H9 (cell line): ENCODE data around the gene MNX1. TPM values are rescaled to one million over a fixed set of nuclear protein-coding genes. Genes with fewer than 3 reads are reported as not detected.

Experiments used
- DNase-seq: peaks from one replicate; pipeline ENCODE4 v3.0.0-alpha.2; 2017
- H2AFZ ChIP-seq: one replicate; pipeline ENCODE4 v1.6.1; 2013; ENCODE audit warnings: mild to moderate bottlenecking, low read length, control low read depth, moderate library complexity
- H2AK5ac ChIP-seq: 2 replicates; pipeline ENCODE4 v1.6.1; 2013; ENCODE audit warnings: low read length, control low read depth, mixed read lengths; ENCODE audit not compliant: insufficient read length
- H2BK120ac ChIP-seq: one replicate; pipeline ENCODE4 v1.6.1; 2013; ENCODE audit warnings: low read depth, mild to moderate bottlenecking, low read length, control low read depth, inconsistent platforms; ENCODE audit not compliant: poor library complexity, severe bottlenecking
- H2BK12ac ChIP-seq: 2 replicates; pipeline ENCODE4 v1.6.1; 2013; ENCODE audit warnings: low read length, control low read depth, mixed read lengths, low read depth; ENCODE audit not compliant: insufficient read length
- H2BK15ac ChIP-seq: 2 replicates; pipeline ENCODE4 v1.6.1; 2013; ENCODE audit warnings: low read depth, low read length, control low read depth
- H2BK20ac ChIP-seq: one replicate; pipeline ENCODE4 v1.6.1; 2013; ENCODE audit warnings: low read depth, mild to moderate bottlenecking, low read length, control low read depth, inconsistent platforms; ENCODE audit not compliant: poor library complexity, severe bottlenecking
- H2BK5ac ChIP-seq: 2 replicates; pipeline ENCODE4 v1.6.1; 2013; ENCODE audit warnings: low read length, control low read depth, mixed read lengths; ENCODE audit not compliant: insufficient read length
- H3K14ac ChIP-seq: 2 replicates; pipeline ENCODE4 v1.6.1; 2013; ENCODE audit warnings: low read length, control low read depth; ENCODE audit not compliant: insufficient read depth
- H3K18ac ChIP-seq: 2 replicates; pipeline ENCODE4 v1.6.1; 2013; ENCODE audit warnings: low read depth, mild to moderate bottlenecking, mixed read lengths, low read length, control low read depth; ENCODE audit not compliant: insufficient read length
- H3K23ac ChIP-seq: 2 replicates; pipeline ENCODE4 v1.6.1; 2013; ENCODE audit warnings: low read length, control low read depth, mixed read lengths, low read depth; ENCODE audit not compliant: insufficient read length
- H3K23me2 ChIP-seq: 2 replicates; pipeline ENCODE4 v1.6.1; 2013; ENCODE audit warnings: low read depth, mild to moderate bottlenecking, mixed read lengths, low read length, control low read depth; ENCODE audit not compliant: insufficient read length, poor library complexity, severe bottlenecking
- H3K27ac ChIP-seq: 2 replicates; pipeline ENCODE4 v1.5.1; 2013; ENCODE audit warnings: low read length, control low read depth, mixed read lengths, low read depth; ENCODE audit not compliant: insufficient read length
- H3K27me3 ChIP-seq: 2 replicates; pipeline ENCODE4 v1.6.1; 2013; ENCODE audit warnings: low read length, control low read depth, inconsistent platforms; ENCODE audit not compliant: insufficient read depth
- H3K4ac ChIP-seq: 2 replicates; pipeline ENCODE4 v1.6.1; 2013; ENCODE audit warnings: low read depth, mild to moderate bottlenecking, control low read depth, inconsistent platforms, low read length, moderate library complexity
- H3K4me1 ChIP-seq: 2 replicates; pipeline ENCODE4 v1.6.1; 2013; ENCODE audit warnings: low read length, control low read depth, inconsistent platforms; ENCODE audit not compliant: insufficient read depth
- H3K4me2 ChIP-seq: 2 replicates; pipeline ENCODE4 v1.6.1; 2013; ENCODE audit warnings: low read length, control low read depth, mixed read lengths; ENCODE audit not compliant: insufficient read length, insufficient read depth
- H3K56ac ChIP-seq: 2 replicates; pipeline ENCODE4 v1.6.1; 2013; ENCODE audit warnings: low read depth, mild to moderate bottlenecking, mixed read lengths, low read length, control low read depth; ENCODE audit not compliant: insufficient read length
- H3K79me1 ChIP-seq: 2 replicates; pipeline ENCODE4 v1.6.1; 2013; ENCODE audit warnings: low read depth, mild to moderate bottlenecking, moderate library complexity, low read length, control low read depth, inconsistent platforms; ENCODE audit not compliant: insufficient read depth, poor library complexity, severe bottlenecking
- H3K79me2 ChIP-seq: 2 replicates; pipeline ENCODE4 v1.6.1; 2013; ENCODE audit warnings: low read length, control low read depth, inconsistent platforms; ENCODE audit not compliant: insufficient read depth
- H3K9ac ChIP-seq: 2 replicates; pipeline ENCODE4 v1.6.1; 2013; ENCODE audit warnings: low read length, control low read depth, mixed read lengths; ENCODE audit not compliant: insufficient read length; ENCODE audit errors: extremely low read depth
- H3K9me3 ChIP-seq: one replicate; pipeline ENCODE4 v1.6.1; 2013; ENCODE audit warnings: low read depth, low read length, inconsistent platforms; ENCODE audit not compliant: control insufficient read depth
- H3T11ph ChIP-seq: one replicate; pipeline ENCODE4 v1.6.1; 2013; ENCODE audit warnings: mild to moderate bottlenecking, low read length, control low read depth, inconsistent platforms
- H4K20me1 ChIP-seq: one replicate; pipeline ENCODE4 v1.6.1; 2013; ENCODE audit not compliant: control insufficient read depth, insufficient read length, insufficient read depth
- H4K5ac ChIP-seq: 2 replicates; pipeline ENCODE4 v1.6.1; 2013; ENCODE audit warnings: low read depth, mild to moderate bottlenecking, mixed read lengths, low read length, control low read depth; ENCODE audit not compliant: insufficient read length
- H4K8ac ChIP-seq: replicated peaks from 2 replicates; pipeline ENCODE4 v1.6.1; 2013; ENCODE audit warnings: low read length, control low read depth, mixed read lengths, low read depth; ENCODE audit not compliant: insufficient read length
- H4K91ac ChIP-seq: 2 replicates; pipeline ENCODE4 v1.6.1; 2013; ENCODE audit warnings: low read depth, mild to moderate bottlenecking, moderate library complexity, mixed read lengths, low read length, control low read depth; ENCODE audit not compliant: insufficient read length
- H3K27ac Mint-ChIP-seq, 3 experiments: 2 replicates in 2 of 3; 3 replicates in 1 of 3; pipeline ENCODE4 v1.8.0; 2020 to 2021; ENCODE audit warnings: mixed read lengths in 3 of 3, mild to moderate bottlenecking in 1 of 3, moderate library complexity in 1 of 3
- H3K27me3 Mint-ChIP-seq: 2 replicates; pipeline ENCODE4 v1.8.0; 2021; ENCODE audit warnings: low read depth, mild to moderate bottlenecking, moderate library complexity, mixed read lengths
- H3K36me3 Mint-ChIP-seq, 3 experiments: 2 replicates in 2 of 3; 3 replicates in 1 of 3; pipeline ENCODE4 v1.8.0; 2020 to 2021; ENCODE audit warnings: low read depth in 3 of 3, mixed read lengths in 3 of 3; ENCODE audit not compliant: insufficient read depth in 1 of 3
- H3K4me1 Mint-ChIP-seq, 2 experiments: 2 replicates each; pipeline ENCODE4 v1.8.0; 2020; ENCODE audit warnings: mixed read lengths in 2 of 2
- H3K4me3 Mint-ChIP-seq, 2 experiments: 2 replicates in 1 of 2; 3 replicates in 1 of 2; pipeline ENCODE4 v1.8.0; 2020 to 2021; ENCODE audit warnings: mild to moderate bottlenecking in 2 of 2, mixed read lengths in 2 of 2, moderate library complexity in 1 of 2
- H3K9me3 Mint-ChIP-seq, 2 experiments: 2 replicates in 1 of 2; 3 replicates in 1 of 2; pipeline ENCODE4 v1.8.0; 2020; ENCODE audit warnings: mild to moderate bottlenecking in 2 of 2, mixed read lengths in 2 of 2, moderate library complexity in 1 of 2
- WGBS: extraction: QIAGEN DNeasy Blood & Tissue Kit; methylation state at CpG from one replicate; pipeline ENCODE4 v1.1.7; 2013; ENCODE audit warnings: missing lambda C conversion rate, low lambda C conversion rate, mixed read lengths; ENCODE audit not compliant: insufficient read length; ENCODE audit errors: extremely low coverage; 5-methylcytosine and 5-hydroxymethylcytosine counted together
- total RNA-seq: library from RNA; stranded (reverse); gene quantifications from 2 replicates; pipeline ENCODE4 v1.2.1, GENCODE V29; 2021
- TF ChIP-seq, protein P1 (sequence below): fragments of 200-600 bp; sonication (generic); conservative IDR thresholded peaks from 3 replicates; pipeline ENCODE4 v1.8.0; 2021; ENCODE audit warnings: antibody characterized with exemption, mild to moderate bottlenecking

Gene MNX1
- total RNA-seq, 1 experiment from 2014 or later: not detected

DNA sequence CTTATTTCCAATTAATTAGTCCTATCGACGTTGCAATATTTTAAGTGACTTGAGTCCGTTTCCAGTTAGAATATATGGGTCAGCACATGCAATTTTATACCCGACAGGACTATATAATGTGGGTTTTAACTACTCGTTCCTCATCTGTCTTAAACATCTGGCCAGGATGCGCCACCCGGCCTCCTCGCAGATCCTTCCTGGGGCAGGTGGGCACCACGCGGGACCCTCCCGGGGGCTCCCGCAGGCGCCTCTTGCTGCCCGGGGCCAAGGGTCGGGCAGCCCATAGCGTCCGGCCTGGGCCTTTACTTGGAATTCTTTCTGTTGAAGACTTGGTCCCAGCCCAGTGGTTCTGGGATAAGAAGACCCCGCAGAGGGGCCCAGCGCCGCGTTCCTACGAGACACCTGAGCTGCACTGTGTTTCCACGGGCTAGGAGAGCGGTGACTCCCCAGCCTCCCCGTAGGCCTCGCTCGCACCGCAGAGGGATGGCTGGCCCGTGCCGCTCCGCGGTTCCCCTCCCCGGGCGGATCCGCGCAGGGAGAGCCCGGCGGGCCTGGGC lies 10.1 kb upstream of the MNX1 start:
- H2AK5ac ChIP-seq: no peak overlapping the region
- Mint-ChIP-seq H3K4me3 (no peak overlapping the region), H3K9me3 (peaks cover 0 to 9% of the 10 kb centered on the region in 2 experiments; a peak in 2 of 5 replicates), H3K4me1 (peaks cover 22 to 30% of the 10 kb centered on the region in 2 experiments), H3K27ac (no peak overlapping the region), H3K27me3 (peaks cover 99% of the 10 kb centered on the region), H3K36me3 (no peaks in the 10 kb centered on the region)
- no peak overlapping the region for H3K9ac ChIP-seq
- H3T11ph ChIP-seq: no peak overlapping the region
- 0 out of 2 replicates have a peak, but pooled peaks cover 2% of the 10 kb centered on the region for H3K4me1 ChIP-seq
- peaks cover 95% of the 10 kb centered on the region for H3K27me3 ChIP-seq
- H3K23ac ChIP-seq: no peak overlapping the region
- no peak overlapping the region for H4K5ac ChIP-seq
- no peaks in the 10 kb centered on the region for H3K79me2 ChIP-seq
- H4K8ac ChIP-seq: no peak overlapping the region
- no peak overlapping the region for H2BK20ac ChIP-seq
- no peak overlapping the region for H2BK12ac ChIP-seq
- H2BK15ac ChIP-seq: no peak overlapping the region
- H3K56ac ChIP-seq: no peak overlapping the region
- no peak overlapping the region for H3K27ac ChIP-seq
- DNase-seq: peak; percentile 41
- no peak overlapping the region for H2BK5ac ChIP-seq
- no peaks in the 10 kb centered on the region for H3K23me2 ChIP-seq
- H3K4me2 ChIP-seq: no peak overlapping the region
- H3K4ac ChIP-seq: no peak overlapping the region
- no CpG with 5 or more reads among the region's 38 CpGs for WGBS
- no peak overlapping the region for H3K18ac ChIP-seq
- no peaks in the 10 kb centered on the region for H3K79me1 ChIP-seq
- no peaks in the 10 kb centered on the region for H3K9me3 ChIP-seq
- no peak overlapping the region for H2BK120ac ChIP-seq
- H3K14ac ChIP-seq: no peak overlapping the region
- TF ChIP-seq, protein P1, sequence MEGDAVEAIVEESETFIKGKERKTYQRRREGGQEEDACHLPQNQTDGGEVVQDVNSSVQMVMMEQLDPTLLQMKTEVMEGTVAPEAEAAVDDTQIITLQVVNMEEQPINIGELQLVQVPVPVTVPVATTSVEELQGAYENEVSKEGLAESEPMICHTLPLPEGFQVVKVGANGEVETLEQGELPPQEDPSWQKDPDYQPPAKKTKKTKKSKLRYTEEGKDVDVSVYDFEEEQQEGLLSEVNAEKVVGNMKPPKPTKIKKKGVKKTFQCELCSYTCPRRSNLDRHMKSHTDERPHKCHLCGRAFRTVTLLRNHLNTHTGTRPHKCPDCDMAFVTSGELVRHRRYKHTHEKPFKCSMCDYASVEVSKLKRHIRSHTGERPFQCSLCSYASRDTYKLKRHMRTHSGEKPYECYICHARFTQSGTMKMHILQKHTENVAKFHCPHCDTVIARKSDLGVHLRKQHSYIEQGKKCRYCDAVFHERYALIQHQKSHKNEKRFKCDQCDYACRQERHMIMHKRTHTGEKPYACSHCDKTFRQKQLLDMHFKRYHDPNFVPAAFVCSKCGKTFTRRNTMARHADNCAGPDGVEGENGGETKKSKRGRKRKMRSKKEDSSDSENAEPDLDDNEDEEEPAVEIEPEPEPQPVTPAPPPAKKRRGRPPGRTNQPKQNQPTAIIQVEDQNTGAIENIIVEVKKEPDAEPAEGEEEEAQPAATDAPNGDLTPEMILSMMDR: no peak
- H4K20me1 ChIP-seq: no peaks in the 10 kb centered on the region
- H4K91ac ChIP-seq: no peak overlapping the region
- no peak overlapping the region for H2AFZ ChIP-seq
